Ishikawa (cell line): Measurements from ENCODE around the gene NDUFC2.

Experiments
- CREB1 ChIP-seq: IDR thresholded peaks from 2 replicates; pipeline ENCODE4 v1.6.1; 2012; ENCODE audit warnings: low read depth
- EGR1 ChIP-seq: IDR thresholded peaks from 2 replicates; pipeline ENCODE4 v1.6.1; 2012
- RAD21 ChIP-seq: IDR thresholded peaks from 2 replicates; pipeline ENCODE4 v1.6.1; 2012; ENCODE audit warnings: low read depth
- TAF1 ChIP-seq: IDR thresholded peaks from 2 replicates; pipeline ENCODE4 v1.6.1; 2012; ENCODE audit warnings: low read depth, mild to moderate bottlenecking
- TCF12 ChIP-seq: IDR thresholded peaks from 2 replicates; pipeline ENCODE4 v1.6.1; 2012; ENCODE audit warnings: low read depth
- YY1 ChIP-seq: IDR thresholded peaks from 2 replicates; pipeline ENCODE4 v1.6.1; 2012; ENCODE audit warnings: low read depth
- TF ChIP-seq, protein P1 (sequence below): IDR thresholded peaks from 2 replicates; pipeline ENCODE4 v1.6.1; 2012; ENCODE audit warnings: low read depth, mild to moderate bottlenecking

DNA sequence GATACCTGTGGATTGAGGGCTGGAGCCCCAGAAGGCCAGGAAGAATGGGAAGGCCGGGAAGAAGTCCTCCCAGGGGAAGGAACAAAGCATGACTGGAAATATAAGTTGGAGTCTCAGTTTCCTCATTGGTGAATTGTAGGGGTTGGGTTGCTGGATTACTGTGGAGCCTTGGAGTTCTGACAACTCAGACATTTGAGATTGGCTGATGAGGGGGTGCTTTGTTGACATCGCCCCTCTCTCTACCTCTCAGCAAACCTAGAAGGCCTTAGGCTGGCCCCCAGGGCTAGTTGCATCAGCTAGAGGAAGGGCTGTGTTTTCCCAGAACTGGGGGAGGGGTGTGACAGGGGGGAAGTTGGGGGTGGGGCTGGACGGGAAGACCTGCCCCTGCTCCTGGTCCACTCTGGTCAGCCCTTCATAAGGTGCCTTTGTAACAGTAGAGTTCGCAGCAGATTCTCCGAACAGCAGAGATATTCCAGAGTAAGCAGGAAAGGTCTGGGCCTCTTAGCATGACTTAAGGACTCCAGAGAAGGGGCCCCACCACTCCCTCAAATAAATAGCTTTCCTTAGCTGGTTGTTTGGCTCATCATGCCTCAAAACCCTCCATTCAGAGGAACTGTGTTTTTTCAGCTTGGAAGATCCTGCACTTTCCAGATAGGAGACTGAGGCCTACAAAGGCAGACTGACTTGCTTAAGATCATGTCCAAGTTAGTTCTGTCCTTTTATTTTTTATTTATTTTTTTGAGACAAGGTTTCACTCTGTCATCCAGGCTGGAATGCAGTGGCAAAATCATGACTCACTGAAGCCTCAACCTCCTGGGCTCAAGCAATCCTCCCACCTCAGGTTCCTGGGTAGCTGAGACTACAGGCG, 28.5 kb downstream of the NDUFC2 start:
- TF ChIP-seq CREB1 (no peak), EGR1 (no peak), RAD21 (no peak), YY1 (no peak), TAF1 (no peak), TCF12 (no peak)
- TF ChIP-seq, protein P1, sequence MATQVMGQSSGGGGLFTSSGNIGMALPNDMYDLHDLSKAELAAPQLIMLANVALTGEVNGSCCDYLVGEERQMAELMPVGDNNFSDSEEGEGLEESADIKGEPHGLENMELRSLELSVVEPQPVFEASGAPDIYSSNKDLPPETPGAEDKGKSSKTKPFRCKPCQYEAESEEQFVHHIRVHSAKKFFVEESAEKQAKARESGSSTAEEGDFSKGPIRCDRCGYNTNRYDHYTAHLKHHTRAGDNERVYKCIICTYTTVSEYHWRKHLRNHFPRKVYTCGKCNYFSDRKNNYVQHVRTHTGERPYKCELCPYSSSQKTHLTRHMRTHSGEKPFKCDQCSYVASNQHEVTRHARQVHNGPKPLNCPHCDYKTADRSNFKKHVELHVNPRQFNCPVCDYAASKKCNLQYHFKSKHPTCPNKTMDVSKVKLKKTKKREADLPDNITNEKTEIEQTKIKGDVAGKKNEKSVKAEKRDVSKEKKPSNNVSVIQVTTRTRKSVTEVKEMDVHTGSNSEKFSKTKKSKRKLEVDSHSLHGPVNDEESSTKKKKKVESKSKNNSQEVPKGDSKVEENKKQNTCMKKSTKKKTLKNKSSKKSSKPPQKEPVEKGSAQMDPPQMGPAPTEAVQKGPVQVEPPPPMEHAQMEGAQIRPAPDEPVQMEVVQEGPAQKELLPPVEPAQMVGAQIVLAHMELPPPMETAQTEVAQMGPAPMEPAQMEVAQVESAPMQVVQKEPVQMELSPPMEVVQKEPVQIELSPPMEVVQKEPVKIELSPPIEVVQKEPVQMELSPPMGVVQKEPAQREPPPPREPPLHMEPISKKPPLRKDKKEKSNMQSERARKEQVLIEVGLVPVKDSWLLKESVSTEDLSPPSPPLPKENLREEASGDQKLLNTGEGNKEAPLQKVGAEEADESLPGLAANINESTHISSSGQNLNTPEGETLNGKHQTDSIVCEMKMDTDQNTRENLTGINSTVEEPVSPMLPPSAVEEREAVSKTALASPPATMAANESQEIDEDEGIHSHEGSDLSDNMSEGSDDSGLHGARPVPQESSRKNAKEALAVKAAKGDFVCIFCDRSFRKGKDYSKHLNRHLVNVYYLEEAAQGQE: no peak
